Psoas muscle (tissue), 8 donors: Measurements from ENCODE around the gene OR11A1. TPM values are rescaled to one million over a fixed set of nuclear protein-coding genes. Genes with fewer than 3 reads are reported as not detected.

Source experiments
- ATAC-seq, 4 donors: fragments of 200-7000 bp; cut with Tn5 transposase; one replicate each; pipeline ENCODE4 v1.9.1; 2020; ENCODE audit warnings: moderate library complexity in 3 of 4, mild to moderate bottlenecking in 2 of 4
- DNase-seq, 2 donors: peaks; one replicate each; pipeline ENCODE4 v3.0.0-alpha.2; 2020
- H3K27ac ChIP-seq: fragments of 200-600 bp; one replicate; pipeline ENCODE4 v1.8.0; 2022
- H3K27me3 ChIP-seq, 3 donors: fragments of 200-600 bp in 1 of 3; one replicate each; pipeline versions ENCODE4 v1.6.1 to v1.8.0; 2013 to 2022; ENCODE audit warnings: low read length in 2 of 3, mild to moderate bottlenecking in 2 of 3, moderate library complexity in 1 of 3; ENCODE audit not compliant: insufficient read depth in 3 of 3
- H3K36me3 ChIP-seq, 2 donors: fragments of 200-600 bp in 1 of 2; one replicate each; pipeline versions ENCODE4 v1.6.1 to v1.8.0; 2013 to 2022; ENCODE audit warnings: low read depth in 1 of 2, mild to moderate bottlenecking in 1 of 2, moderate library complexity in 1 of 2; ENCODE audit not compliant: insufficient read depth in 1 of 2
- H3K4me1 ChIP-seq: fragments of 200-600 bp; one replicate; pipeline ENCODE4 v1.8.0; 2022
- H3K4me3 ChIP-seq: fragments of 200-600 bp; one replicate; pipeline ENCODE4 v1.8.0; 2022; ENCODE audit warnings: mild to moderate bottlenecking
- H3K9me3 ChIP-seq: fragments of 200-600 bp; one replicate; pipeline ENCODE4 v1.8.0; 2022
- WGBS, 3 donors: extraction: QIAGEN DNeasy Blood & Tissue Kit; methylation state at CpG; one replicate each; pipeline versions ENCODE4 v1.1.6 to v1.1.7; 2013; 5-methylcytosine and 5-hydroxymethylcytosine counted together
- intact Hi-C, 2 donors: fragments of 100-400 bp; cut with DNase I; formaldehyde crosslinking; loops; one replicate each; pipeline versions ENCODE4 v1.11.0 to v1.14.2; 2022
- polyA plus RNA-seq, 3 donors: library from polyadenylated mRNA; stranded (reverse); fragments of 200-250 nt; gene quantifications; one replicate each; pipeline ENCODE4 v1.2.3, GENCODE V29; 2013
- total RNA-seq, 4 donors: library from RNA; stranded (reverse); fragmentation: NEBNext Ultra II Directional in 2 of 4; extraction: Animal tissue kit (Norgen Biotek cat#: 25700) in 2 of 4; gene quantifications; one replicate each; pipeline versions ENCODE4 v1.2.1 to v1.2.4, GENCODE V29; 2021 to 2023
- TF ChIP-seq, protein P1 (sequence below): fragments of 200-600 bp; IDR thresholded peaks from one replicate; pipeline ENCODE4 v1.8.0; 2022; ENCODE audit warnings: antibody characterized with exemption
- donor health status: healthy with polysubstance abuse.
- donor health status: DM: no; HTN: no; CAD: no; lungs with moderate emphysema.
- donor health status: Bipolar disorder and iron deficiency.
- donor health status: healthy.
- donor health status: DM: yes; HTN: yes; CAD: no.
- donor health status: DM: no; HTN: no; CAD: no.
- donor health status: DM: no; HTN: no; CAD: no.
- donor health status: DM: yes; HTN: yes; CAD: no.

The OR11A1 gene
- total and polyA plus RNA-seq, 7 donors, result not detected

DNA sequence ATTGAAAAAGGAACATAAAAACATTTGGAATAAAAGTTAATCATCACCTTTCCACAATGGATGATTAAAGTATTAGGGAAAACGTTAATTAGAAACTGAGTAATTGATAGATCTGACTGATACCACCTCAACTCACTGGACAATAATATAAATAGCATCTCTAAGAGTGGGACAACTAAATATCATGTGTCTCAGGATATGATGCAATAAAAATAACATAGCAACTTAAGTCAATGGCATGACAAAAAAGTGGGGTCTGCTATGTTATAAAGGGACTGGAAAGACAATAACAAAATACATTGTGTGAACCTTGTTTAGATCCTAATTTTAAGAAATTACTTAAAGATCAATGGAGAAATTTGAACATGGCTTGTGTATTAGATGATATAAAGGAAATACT is 31.8 kb downstream of the OR11A1 start:
- TF ChIP-seq, protein P1, sequence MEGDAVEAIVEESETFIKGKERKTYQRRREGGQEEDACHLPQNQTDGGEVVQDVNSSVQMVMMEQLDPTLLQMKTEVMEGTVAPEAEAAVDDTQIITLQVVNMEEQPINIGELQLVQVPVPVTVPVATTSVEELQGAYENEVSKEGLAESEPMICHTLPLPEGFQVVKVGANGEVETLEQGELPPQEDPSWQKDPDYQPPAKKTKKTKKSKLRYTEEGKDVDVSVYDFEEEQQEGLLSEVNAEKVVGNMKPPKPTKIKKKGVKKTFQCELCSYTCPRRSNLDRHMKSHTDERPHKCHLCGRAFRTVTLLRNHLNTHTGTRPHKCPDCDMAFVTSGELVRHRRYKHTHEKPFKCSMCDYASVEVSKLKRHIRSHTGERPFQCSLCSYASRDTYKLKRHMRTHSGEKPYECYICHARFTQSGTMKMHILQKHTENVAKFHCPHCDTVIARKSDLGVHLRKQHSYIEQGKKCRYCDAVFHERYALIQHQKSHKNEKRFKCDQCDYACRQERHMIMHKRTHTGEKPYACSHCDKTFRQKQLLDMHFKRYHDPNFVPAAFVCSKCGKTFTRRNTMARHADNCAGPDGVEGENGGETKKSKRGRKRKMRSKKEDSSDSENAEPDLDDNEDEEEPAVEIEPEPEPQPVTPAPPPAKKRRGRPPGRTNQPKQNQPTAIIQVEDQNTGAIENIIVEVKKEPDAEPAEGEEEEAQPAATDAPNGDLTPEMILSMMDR, result no peak
- Histone ChIP-seq H3K4me3 (no peak overlapping the region), H3K9me3 (no peaks in the 10 kb centered on the region), H3K36me3 (no peaks in the 10 kb centered on the region), H3K27me3 (no peaks in the 10 kb centered on the region), H3K27ac (no peak overlapping the region), H3K4me1 (no peaks in the 10 kb centered on the region)
- intact Hi-C loops, result no loop called here
- ATAC-seq, result no peak
- DNase-seq, result no peak
- WGBS, 3 donors, result 29 to 48% (median 39%) methylated on average over 1 of the region's 1 CpG

DNA sequence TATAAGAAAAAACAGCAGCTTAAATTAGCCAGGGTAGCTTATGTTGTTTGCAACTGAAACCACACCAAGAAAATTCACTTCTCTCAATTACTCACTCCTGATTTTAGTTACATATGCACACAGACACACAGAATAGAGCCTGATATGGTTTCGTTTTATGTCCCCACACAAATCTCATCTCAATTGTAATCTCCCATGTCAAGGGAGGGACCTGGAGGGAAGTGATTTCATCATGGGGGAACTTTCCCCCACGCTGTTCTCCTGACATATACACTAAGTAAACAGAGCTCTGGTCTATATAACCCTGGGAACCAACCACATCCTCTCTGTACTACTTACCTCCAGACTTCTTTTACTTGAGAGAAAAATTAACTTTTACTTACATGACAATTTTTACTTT is 32.3 kb downstream of the OR11A1 start:
- WGBS, 3 donors, result 14 to 36% (median 26%) methylated on average over 2 of the region's 2 CpGs

DNA sequence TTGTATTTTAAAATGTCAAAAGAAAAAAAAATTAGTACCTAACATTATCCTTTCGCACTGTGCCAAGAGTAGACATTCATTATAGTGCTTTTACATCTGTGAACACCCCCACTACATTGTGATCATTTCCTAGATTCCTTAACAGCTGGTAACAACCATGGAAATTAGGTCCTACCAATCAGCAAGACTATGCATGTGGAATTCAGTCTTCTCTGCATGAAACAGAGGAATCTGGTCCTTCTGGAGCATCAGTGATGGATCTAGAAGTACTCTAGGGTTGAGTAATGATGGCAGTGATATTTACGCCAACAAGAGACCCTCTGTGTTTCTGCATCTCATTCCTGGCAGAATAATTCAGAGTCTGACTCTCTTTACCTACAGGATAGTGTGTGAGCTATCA is 32.7 kb downstream of the OR11A1 start:
- Histone ChIP-seq H3K4me1 (no peaks in the 10 kb centered on the region), H3K27ac (no peak overlapping the region), H3K4me3 (no peak overlapping the region), H3K27me3 (no peaks in the 10 kb centered on the region), H3K36me3 (no peaks in the 10 kb centered on the region), H3K9me3 (no peaks in the 10 kb centered on the region)
- no peak for ATAC-seq
- intact Hi-C loops, result no loop called here
- WGBS, 3 donors, result 83 to 91% (median 87%) methylated on average over 2 of the region's 2 CpGs
- TF ChIP-seq, protein P1, result no peak
- DNase-seq, result no peak

More for the DNA sequence above, 32.3 kb downstream of the OR11A1 start:
- TF ChIP-seq, protein P1, result no peak
- Histone ChIP-seq H3K36me3 (no peaks in the 10 kb centered on the region), H3K27ac (no peak overlapping the region), H3K4me1 (no peaks in the 10 kb centered on the region), H3K4me3 (no peak overlapping the region), H3K27me3 (no peaks in the 10 kb centered on the region), H3K9me3 (no peaks in the 10 kb centered on the region)
- DNase-seq, result no peak
- no peak for ATAC-seq
- intact Hi-C loops, result no loop called here

DNA sequence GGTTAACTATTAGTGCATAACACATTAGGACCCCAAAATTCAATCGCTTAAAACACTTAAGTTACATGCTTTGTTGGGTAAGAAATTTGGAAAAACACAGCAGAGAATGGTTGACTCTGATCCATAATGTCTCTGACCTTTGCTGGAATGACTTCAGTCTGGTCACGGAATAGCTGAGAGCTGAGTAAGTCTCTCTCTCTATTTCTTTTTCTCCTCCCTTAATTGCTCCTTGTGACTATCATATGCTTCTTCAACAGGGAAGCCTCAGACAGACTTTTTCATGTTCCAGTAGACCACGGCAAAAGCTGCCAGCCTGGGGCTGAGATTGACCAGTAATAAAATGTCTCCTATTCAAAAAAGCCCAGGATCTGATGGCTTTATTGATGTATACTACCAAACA is 37.4 kb downstream of the OR11A1 start:
- TF ChIP-seq, protein P1, result no peak
- ATAC-seq, result no peak
- 49 to 72% (median 65%) methylated on average over 3 of the region's 3 CpGs for WGBS, 3 donors
- DNase-seq, result no peak
- H3K4me3 ChIP-seq, result no peak overlapping the region
- no peaks in the 10 kb centered on the region for H3K9me3 ChIP-seq
- H3K27me3 ChIP-seq, result no peaks in the 10 kb centered on the region
- no peak overlapping the region for H3K27ac ChIP-seq
- H3K36me3 ChIP-seq, result no peaks in the 10 kb centered on the region
- intact Hi-C loops, result no loop called here
- no peaks in the 10 kb centered on the region for H3K4me1 ChIP-seq

DNA sequence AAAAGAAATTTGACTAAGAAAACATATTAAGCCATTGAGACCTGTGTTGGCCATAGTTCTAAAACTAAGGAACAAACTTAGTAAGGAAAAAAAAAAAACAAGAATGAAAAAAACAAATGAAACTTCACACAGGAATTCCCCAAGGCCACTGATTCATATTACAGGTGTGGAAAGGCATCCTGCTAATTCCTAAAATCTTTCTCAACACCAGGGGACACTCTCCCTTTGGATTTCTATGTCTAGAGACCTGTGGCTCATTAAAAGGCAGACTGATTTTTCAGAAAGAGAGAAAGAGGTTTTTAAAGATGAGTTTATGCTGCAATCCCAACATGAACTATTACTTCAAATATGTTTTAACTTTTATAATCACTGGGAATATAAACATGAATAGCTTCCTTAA is 42.3 kb downstream of the OR11A1 start, which contains the start of gene OR12D1:
Gene OR12D1 (plus strand): TSS at position 341 of the 400 bp plus-strand sequence.
- TF ChIP-seq, protein P1, result no peak
- ATAC-seq (no peak), DNase-seq (no peak)
- Histone ChIP-seq H3K36me3 (no peaks in the 10 kb centered on the region), H3K27ac (no peak within 1 kb of the TSS), H3K9me3 (no peaks in the 10 kb centered on the region), H3K27me3 (no peaks in the 10 kb centered on the region), H3K4me1 (no peaks in the 10 kb centered on the region), H3K4me3 (no peak within 1 kb of the TSS)
- intact Hi-C loops, result no loop called here
